Left colon (tissue), 2 donors: ENCODE measurements around the gene LTBP2. TPM values are rescaled to one million over a fixed set of nuclear protein-coding genes. Genes with fewer than 3 reads are reported as not detected.

Experiments used
- ATAC-seq: fragments of 200-7000 bp; cut with Tn5 transposase; one replicate; pipeline ENCODE4 v1.9.1; 2020; ENCODE audit warnings: mild to moderate bottlenecking, moderate library complexity
- DNase-seq, 2 donors: peaks; one replicate each; pipeline ENCODE4 v3.0.0-alpha.2; 2020
- intact Hi-C, 2 donors: fragments of 100-400 bp; cut with DNase I in 1 of 2; cut with micrococcal nuclease in 1 of 2; formaldehyde crosslinking; loops; one replicate each; pipeline versions ENCODE4 v1.11.2 to v1.14.0; 2022; cut with DNase I, micrococcal nuclease
- total RNA-seq, 2 donors: library from RNA; stranded (reverse); fragmentation: NEBNext Ultra II Directional; extraction: Animal tissue kit (Norgen Biotek cat#: 25700); gene quantifications; one replicate each; pipeline ENCODE4 v1.2.1, GENCODE V29; 2021
- donor health status: DM: no; HTN: no; CAD: no.
- donor health status: DM: yes; HTN: yes; CAD: no.

LTBP2 gene
- total RNA-seq, 2 donors from 2014 or later: 2.8 to 6.4 TPM

GRCh38 chr14:74507840-74508239, 104.2 kb downstream of the LTBP2 start:
- intact Hi-C loops: no loop called here
- ATAC-seq (no peak), DNase-seq (no peak)

- ATAC-seq (no peak), DNase-seq (no peak)
- intact Hi-C loops: no loop called here
Measured at GRCh38 chr14:74507085-74507484, 105.0 kb downstream of the LTBP2 start.

DNA sequence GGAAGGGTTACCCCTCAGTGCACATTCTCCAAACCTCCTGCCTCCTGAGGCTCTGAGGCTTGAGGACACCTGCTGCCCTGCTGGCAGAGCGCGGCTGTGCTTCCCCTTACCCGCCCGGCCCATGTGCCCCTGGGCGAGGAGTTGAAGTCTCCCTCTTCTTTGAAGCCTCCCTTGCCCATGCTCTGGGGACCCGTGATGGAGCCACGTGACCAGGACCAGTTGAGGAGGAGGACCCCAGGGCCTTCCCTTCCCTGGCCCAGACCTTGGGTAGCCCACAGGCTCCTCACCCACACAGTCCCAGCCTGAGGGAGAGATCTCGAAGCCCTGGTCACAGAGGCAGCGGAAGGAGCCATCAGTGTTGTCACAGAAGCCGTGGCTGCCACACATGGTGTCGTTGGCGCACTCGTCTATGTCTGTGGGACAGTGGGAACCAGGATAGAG, 105.6 kb downstream of the LTBP2 start:
- no peak for DNase-seq
- no peak for ATAC-seq

GRCh38 chr14:74505831-74506230, 106.2 kb downstream of the LTBP2 start:
- DNase-seq (no peak), ATAC-seq (no peak)
- intact Hi-C loops: no loop called here

More for the DNA sequence above, 105.6 kb downstream of the LTBP2 start:
- intact Hi-C loops: no loop called here

DNA sequence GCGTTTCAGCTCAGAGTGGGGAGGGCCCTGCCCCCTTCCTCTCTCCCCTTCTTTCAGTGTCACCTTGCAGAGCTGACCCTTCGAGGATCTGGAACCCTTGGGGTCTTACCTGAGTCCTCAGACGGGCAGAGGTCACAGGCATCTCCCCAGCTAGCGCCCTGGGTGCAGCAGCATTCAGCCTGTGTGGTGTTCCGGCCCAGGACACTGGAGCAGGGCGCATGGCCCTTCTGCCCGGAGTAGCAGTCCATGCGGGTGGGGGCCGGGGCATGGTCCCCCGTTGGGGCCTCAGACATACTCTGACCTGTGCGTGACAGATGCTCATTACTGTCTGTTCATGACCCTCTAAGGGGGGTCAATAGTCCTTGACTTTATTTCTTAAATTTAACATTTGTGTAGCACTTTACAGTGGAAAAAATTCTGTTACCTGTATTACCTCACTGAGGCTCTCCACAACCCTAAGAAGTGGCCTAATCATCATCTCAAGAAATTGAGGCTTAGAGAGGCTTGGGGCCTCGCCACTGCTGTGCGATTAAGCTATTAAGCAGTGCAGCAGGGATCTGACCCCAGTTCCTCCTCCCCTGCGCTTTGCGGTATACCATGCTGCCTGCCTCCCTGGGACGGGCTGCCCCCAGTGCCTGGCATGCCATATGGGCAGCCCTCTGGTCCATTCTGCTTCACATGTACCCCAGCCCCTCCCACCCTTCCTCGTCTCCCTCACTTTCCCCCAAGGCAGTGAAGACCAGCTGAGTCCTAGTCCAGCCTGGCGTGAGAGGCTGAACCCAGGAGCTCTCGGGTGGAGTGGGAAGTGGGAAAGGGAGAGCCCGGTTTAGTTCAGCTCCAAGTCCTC, 106.9 kb downstream of the LTBP2 start:
- intact Hi-C loops: no loop called here
- DNase-seq: no peak
- no peak for ATAC-seq

DNA sequence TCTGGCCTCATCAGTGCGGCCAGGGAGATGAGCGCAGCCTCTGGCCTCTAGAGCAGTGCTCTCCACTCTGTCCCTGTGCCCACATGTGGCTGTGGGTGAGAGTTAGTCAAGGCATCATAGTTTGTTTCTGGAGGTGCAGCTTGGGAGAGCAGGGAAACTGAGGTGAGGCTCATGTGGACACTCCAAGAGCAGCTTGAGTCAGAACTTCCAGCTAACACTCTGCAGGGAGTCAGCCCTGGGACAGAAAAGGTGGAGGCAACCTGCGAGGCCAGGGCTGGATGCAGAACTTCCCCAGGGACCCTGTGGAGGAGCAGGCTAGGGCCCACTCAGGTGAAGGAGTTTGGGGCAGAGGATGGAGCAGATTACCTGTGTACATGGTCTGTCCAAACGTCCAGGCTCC, 107.6 kb downstream of the LTBP2 start:
- intact Hi-C loops: no loop called here
- DNase-seq (no peak), ATAC-seq (no peak)

DNA sequence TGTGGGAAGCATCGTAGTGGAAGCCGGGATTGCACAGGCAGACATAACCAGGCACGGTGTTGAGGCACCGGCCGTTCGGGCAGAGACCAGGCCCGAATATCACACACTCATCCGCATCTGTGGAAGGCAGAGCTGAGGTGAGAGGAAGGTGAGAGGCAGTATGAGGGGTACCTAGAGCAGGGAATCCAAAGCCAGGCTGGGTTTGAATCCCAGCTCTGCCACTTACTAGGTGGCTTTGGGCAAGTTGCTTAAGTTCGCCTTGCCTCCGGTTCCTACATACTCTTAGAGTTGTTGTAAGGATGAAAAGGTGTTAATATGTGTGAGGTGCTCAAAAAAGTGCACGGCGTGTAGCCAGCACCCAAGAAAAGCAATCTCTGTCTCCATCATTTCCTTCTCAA, 108.1 kb downstream of the LTBP2 start:
- intact Hi-C loops: no loop called here
- ATAC-seq (no peak), DNase-seq (no peak)

GRCh38 chr14:74503291-74503937, 108.6 kb downstream of the LTBP2 start:
- DNase-seq (no peak), ATAC-seq (no peak)
- intact Hi-C loops: no loop called here

GRCh38 chr14:74502236-74503019, 109.6 kb downstream of the LTBP2 start:
- ATAC-seq: peak; percentile 67
- intact Hi-C loops: no loop called here
- no peak for DNase-seq

GRCh38 chr14:74501691-74502090, 110.3 kb downstream of the LTBP2 start:
- DNase-seq (no peak), ATAC-seq (no peak)
- intact Hi-C loops: no loop called here

- peak in 1 of 2 donors; percentile 44 for DNase-seq
- ATAC-seq: peak; percentile 28
- intact Hi-C loops: no loop called here
Measured at GRCh38 chr14:74501135-74501614, 110.9 kb downstream of the LTBP2 start.

DNA sequence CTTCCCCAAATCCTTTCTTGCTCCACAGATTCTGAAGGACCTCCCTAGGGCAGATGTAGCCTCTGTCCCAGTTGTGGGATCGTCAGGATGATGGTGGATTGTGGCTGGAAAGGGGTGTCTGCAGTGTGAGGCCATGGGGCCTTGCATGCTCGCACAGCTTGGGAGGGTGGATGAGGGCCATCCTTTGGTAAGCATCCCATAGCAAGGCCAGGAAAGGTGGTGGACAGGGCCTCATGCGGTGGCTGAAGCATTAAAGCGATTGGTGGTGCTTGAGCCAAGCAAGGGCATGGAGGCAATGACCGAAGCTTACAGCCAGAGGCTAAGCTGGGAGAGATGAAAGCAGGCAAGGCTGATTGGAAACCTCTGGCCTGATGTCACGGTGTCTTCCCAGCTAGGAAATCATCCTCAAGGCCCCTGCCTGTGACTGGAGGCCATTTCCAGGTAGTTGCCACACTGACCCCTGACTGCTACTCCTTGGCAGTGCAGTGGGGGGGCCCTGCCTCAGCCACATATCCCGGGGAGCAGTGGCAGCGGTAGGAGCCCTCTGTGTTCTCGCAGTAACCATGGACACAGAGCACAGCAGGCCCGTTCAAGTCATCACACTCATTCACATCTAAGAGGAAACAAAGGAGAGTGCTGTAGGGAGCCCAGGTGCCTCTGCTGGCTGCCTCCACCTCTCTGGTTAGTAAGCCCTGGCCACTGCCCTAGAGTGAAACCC, 111.5 kb downstream of the LTBP2 start:
- ATAC-seq (peak; percentile 6), DNase-seq (no peak)
- intact Hi-C loops: no loop called here

- DNase-seq: no peak
- intact Hi-C loops: loop anchor here in 1 of 2 donors (10.0 kb wide), 1 partner anchor 119 kb away; the partner anchor contains the start of gene LTBP2
- ATAC-seq: no peak
Measured at GRCh38 chr14:74495356-74495755, 116.7 kb downstream of the LTBP2 start.

DNA sequence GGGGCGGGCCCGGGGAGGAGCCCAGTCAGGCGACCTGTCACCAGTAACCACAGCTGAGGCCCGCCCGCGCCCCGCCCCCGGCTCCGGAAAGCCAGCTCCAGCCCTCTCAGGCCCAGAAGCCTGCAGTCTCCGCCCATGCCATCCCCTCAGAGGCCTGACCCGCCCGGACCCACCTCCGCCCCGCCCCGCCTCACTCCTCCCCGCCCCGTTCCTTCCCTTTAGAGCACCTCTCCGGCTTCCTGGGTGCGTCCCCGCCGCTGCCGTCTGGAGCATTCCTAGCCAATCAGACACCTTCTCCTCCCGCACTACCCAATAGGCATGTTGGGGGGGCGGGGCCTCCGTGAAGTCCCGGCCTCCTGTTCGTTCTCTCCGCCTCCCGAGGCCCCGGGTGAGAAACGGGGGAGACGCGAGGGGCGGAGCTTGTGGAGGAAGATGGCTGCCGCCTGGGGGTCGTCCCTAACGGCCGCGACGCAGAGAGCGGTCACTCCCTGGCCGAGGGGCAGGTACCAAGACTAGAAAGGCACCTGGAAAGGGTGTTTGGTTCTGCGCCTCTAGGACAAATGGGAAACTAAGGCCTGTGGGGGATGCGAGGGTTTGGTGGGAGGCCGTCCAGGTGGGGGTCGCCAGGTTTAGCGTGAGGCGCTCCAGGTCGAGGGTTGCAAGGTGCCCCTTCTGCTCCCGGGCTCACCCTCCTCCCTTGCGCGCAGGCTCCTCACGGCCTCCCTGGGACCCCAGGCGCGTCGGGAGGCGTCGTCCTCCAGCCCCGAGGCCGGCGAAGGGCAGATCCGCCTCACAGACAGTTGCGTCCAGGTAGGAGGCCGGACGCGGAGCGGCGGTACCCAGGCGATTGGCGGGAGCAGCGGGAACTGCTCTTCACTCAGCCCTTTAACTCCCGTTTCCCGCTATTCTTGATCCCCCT, 118.4 kb downstream of the LTBP2 start, which contains the start of gene ISCA2:
TSS of gene ISCA2 (plus strand) at position 423 of the 919 bp plus-strand sequence. CDS start at position 433, 10 bp downstream.
- peak; percentile 100 for DNase-seq
- intact Hi-C loops: loop anchor here in 1 of 2 donors (10.0 kb wide), 1 partner anchor 121 kb away; the partner anchor contains the start of gene LTBP2
- peak; percentile 91 for ATAC-seq

GRCh38 chr14:74492776-74493342, 119.2 kb downstream of the LTBP2 start, which contains the start of gene NPC2:
Gene NPC2 (minus strand): TSS chr14:74493305. CDS start chr14:74493274, 31 bp downstream.
- DNase-seq: no peak
- ATAC-seq: peak; percentile 40
- intact Hi-C loops: loop anchor here in 1 of 2 donors (10.0 kb wide), 1 partner anchor 122 kb away; the partner anchor contains the start of gene LTBP2

DNA sequence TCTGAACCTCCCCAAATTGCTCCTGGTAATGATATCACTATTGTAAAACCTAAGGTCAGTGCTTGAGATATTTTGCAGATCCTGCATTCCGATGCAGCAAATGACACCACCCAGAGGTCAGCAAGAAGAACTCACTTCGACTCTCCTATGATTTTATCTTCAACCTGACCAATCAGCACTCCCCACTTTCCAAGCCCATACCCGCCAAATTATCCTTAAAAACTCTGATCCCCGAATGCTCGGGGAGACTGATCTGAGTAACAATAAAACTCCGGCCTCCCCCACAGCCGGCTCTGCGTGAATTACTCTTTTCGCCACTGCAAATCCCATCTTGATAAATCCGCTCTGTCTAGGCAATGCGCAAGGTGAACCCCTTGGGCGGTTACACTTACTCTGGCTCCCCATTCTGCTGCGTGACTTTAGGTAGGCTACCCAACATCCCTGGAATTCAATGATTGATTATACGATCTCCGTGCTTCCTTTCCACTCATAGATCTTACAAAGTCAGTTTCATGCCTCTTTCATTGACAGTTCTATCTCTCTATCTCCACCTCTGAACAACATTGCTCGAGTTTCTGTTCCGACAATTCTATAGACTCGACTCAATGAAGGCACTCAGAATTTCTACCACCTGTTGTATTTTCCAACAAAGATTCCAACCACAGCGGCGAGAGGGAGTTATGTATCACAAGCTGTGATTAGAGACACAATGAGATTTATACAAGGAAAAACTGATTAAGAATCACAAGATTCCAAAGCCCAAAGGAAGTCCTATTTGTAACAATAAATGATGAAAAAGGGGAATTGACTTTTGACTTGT, 119.9 kb downstream of the LTBP2 start:
- DNase-seq: no peak
- intact Hi-C loops: loop anchor here in 1 of 2 donors (10.0 kb wide), 1 partner anchor 123 kb away; the partner anchor contains the start of gene LTBP2
- ATAC-seq: no peak
